GM18951 (cell line): ENCODE results near the gene TPBGL.

Experiments used
- POLR2A ChIP-seq: IDR thresholded peaks from 4 replicates; pipeline ENCODE4 v1.6.1; 2011; ENCODE audit warnings: mild to moderate bottlenecking; ENCODE audit not compliant: insufficient read length, insufficient read depth; ENCODE audit errors: extremely low read depth
- in situ Hi-C: fragments of 300-500 bp; cut with MboI; formaldehyde crosslinking; loops from one replicate; pipeline ENCODE4 v1.12.0; 2022; ENCODE audit warnings: low sequenced_read_pairs, mixed read lengths, inconsistent platforms; ENCODE audit not compliant: unreplicated experiment

TPBGL gene

DNA sequence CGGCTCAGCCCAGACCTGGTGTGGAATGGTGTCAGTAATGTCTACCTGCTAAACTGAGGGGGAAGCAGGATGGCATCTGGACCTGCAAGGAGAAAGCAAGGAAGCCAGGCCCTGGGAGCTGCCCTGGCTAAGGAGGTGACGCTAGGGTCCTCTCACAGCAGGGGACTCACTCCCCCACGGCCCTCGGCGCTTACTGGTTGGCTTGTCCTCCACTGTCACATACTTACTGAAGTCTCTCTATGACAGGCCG, 48.9 kb downstream of the TPBGL start:
- no peak for TF ChIP-seq POLR2A
- in situ Hi-C loops, result no loop called here

- TF ChIP-seq POLR2A, result no peak
- in situ Hi-C loops, result no loop called here
Observed at GRCh38 chr11:75289919-75290318, 49.3 kb downstream of the TPBGL start.

GRCh38 chr11:75291741-75292140, 51.2 kb downstream of the TPBGL start:
- in situ Hi-C loops, result no loop called here
- no peak for TF ChIP-seq POLR2A

GRCh38 chr11:75292943-75293342, 52.4 kb downstream of the TPBGL start:
- in situ Hi-C loops, result no loop called here
- TF ChIP-seq POLR2A, result no peak
